H1 (cell line): ENCODE results near the gene OR2D2. TPM values are rescaled to one million over a fixed set of nuclear protein-coding genes. Genes with fewer than 3 reads are reported as not detected.

Experiments
- CTCF ChIA-PET: fragments of 300-600 bp; sonication (Branson Sonifier 250); formaldehyde crosslinking; loops from one replicate; lab custom pipeline; 2021; ENCODE audit not compliant: partially characterized antibody; lab: Charles Lee
- POLR2A ChIA-PET: fragments of 300-600 bp; sonication (Branson Sonifier 250); formaldehyde crosslinking; loops from one replicate; lab custom pipeline; 2021; ENCODE audit warnings: inconsistent platforms; ENCODE audit not compliant: partially characterized antibody; lab: Charles Lee
- DNase-seq, 2 experiments: peaks; one replicate each; pipeline versions ENCODE4 v3.0.0 to v3.0.0-alpha.2; 2010 to 2022; ENCODE audit warnings: low spot score in 2 of 2, low read depth in 1 of 2, mixed read lengths in 1 of 2
- FAIRE-seq: peaks from 2 replicates; lab custom pipeline; 2011; peaks lifted over from hg19 to GRCh38; lab: Jason Lieb, UNC
- H2AFZ ChIP-seq: 2 replicates; pipeline ENCODE4 v1.8.1; 2012; ENCODE audit warnings: low read length, inconsistent platforms
- H2AK5ac ChIP-seq: 2 replicates; pipeline ENCODE4 v1.6.1; 2013; ENCODE audit warnings: low read depth, low read length
- H2BK120ac ChIP-seq: replicated peaks from 2 replicates; pipeline ENCODE3; 2013; ENCODE audit warnings: low read depth, low read length, inconsistent platforms
- H2BK12ac ChIP-seq: 2 replicates; pipeline ENCODE4 v1.6.1; 2013; ENCODE audit warnings: low read depth, low read length
- H2BK15ac ChIP-seq: 2 replicates; pipeline ENCODE4 v1.6.1; 2013; ENCODE audit warnings: low read length
- H2BK20ac ChIP-seq: 2 replicates; pipeline ENCODE4 v1.6.1; 2013; ENCODE audit warnings: low read length
- H2BK5ac ChIP-seq: 2 replicates; pipeline ENCODE4 v1.6.1; 2013; ENCODE audit warnings: low read depth, low read length
- H3K14ac ChIP-seq: 2 replicates; pipeline ENCODE4 v1.6.1; 2013; ENCODE audit warnings: inconsistent platforms; ENCODE audit not compliant: insufficient read length
- H3K18ac ChIP-seq: 2 replicates; pipeline ENCODE4 v1.6.1; 2013; ENCODE audit warnings: low read length; ENCODE audit errors: extremely low read depth
- H3K23ac ChIP-seq: 2 replicates; pipeline ENCODE4 v1.6.1; 2013; ENCODE audit warnings: inconsistent platforms; ENCODE audit not compliant: insufficient read length
- H3K23me2 ChIP-seq: 2 replicates; pipeline ENCODE4 v1.6.1; 2013; ENCODE audit warnings: low read depth, low read length
- H3K27ac ChIP-seq: 2 replicates; pipeline ENCODE4 v1.6.1; 2011; ENCODE audit warnings: low read depth, low read length, inconsistent platforms
- H3K27me3 ChIP-seq, 4 experiments: replicated peaks in 1 of 4; 1 replicate in 1 of 4; 2 replicates in 3 of 4; pipeline versions ENCODE4 v1.6.1 to v1.8.1; 2011 to 2013; ENCODE audit warnings: low read length in 3 of 4, mild to moderate bottlenecking in 3 of 4, inconsistent platforms in 2 of 4, mixed read lengths in 2 of 4, moderate library complexity in 1 of 4; ENCODE audit not compliant: control insufficient read depth in 3 of 4, insufficient read depth in 3 of 4; ENCODE audit errors: extremely low read depth in 1 of 4
- H3K36me3 ChIP-seq, 4 experiments: 2 replicates each; pipeline versions ENCODE4 v1.6.1 to v1.8.1; 2011 to 2013; ENCODE audit warnings: mild to moderate bottlenecking in 4 of 4, low read length in 3 of 4, moderate library complexity in 2 of 4, control low read depth in 1 of 4, inconsistent platforms in 1 of 4; ENCODE audit not compliant: insufficient read depth in 4 of 4, control insufficient read depth in 2 of 4
- H3K4ac ChIP-seq: replicated peaks from 2 replicates; pipeline ENCODE3; 2013; ENCODE audit warnings: low read length, low read depth, mixed read lengths, inconsistent platforms; ENCODE audit not compliant: insufficient read length
- H3K4me1 ChIP-seq, 4 experiments: replicated peaks in 1 of 4; 1 replicate in 1 of 4; 2 replicates in 3 of 4; pipeline versions ENCODE4 v1.6.1 to v1.8.1; 2011 to 2013; ENCODE audit warnings: low read length in 3 of 4, inconsistent platforms in 2 of 4, mixed read lengths in 1 of 4; ENCODE audit not compliant: insufficient read depth in 4 of 4, control insufficient read depth in 3 of 4
- H3K4me2 ChIP-seq, 2 experiments: 2 replicates each; pipeline versions ENCODE4 v1.6.1 to v1.8.1; 2011 to 2013; ENCODE audit warnings: low read depth in 2 of 2, low read length in 2 of 2, control low read depth in 1 of 2, inconsistent platforms in 1 of 2, mild to moderate bottlenecking in 1 of 2; ENCODE audit not compliant: insufficient read depth in 1 of 2
- H3K4me3 ChIP-seq, 4 experiments: fragments of 200-600, 300-600 bp in 1 of 4; sonication (generic), shearing (Covaris generic), sonication (Bioruptor Twin) in 1 of 4; 2 replicates each; pipeline versions ENCODE4 v1.5.1 to v1.8.1; 2011 to 2016; ENCODE audit warnings: low read length in 4 of 4, low read depth in 3 of 4, control low read depth in 2 of 4, inconsistent platforms in 2 of 4, mild to moderate bottlenecking in 2 of 4, mixed read lengths in 1 of 4, moderate library complexity in 1 of 4; ENCODE audit not compliant: insufficient read depth in 2 of 4; ENCODE audit errors: extremely low read depth in 1 of 4
- H3K56ac ChIP-seq: replicated peaks from 2 replicates; pipeline ENCODE3; 2013; ENCODE audit warnings: low read depth, mild to moderate bottlenecking, mixed read lengths, low read length, inconsistent platforms; ENCODE audit not compliant: insufficient read length
- H3K79me1 ChIP-seq: 2 replicates; pipeline ENCODE4 v1.6.1; 2013; ENCODE audit warnings: low read depth, low read length, control low read depth
- H3K79me2 ChIP-seq, 2 experiments: 2 replicates each; pipeline versions ENCODE4 v1.6.1 to v1.8.1; 2012 to 2013; ENCODE audit warnings: low read length in 2 of 2, mild to moderate bottlenecking in 2 of 2, inconsistent platforms in 1 of 2; ENCODE audit not compliant: insufficient read depth in 2 of 2, control insufficient read depth in 1 of 2
- H3K9ac ChIP-seq, 4 experiments: replicated peaks in 1 of 4; 1 replicate in 1 of 4; 2 replicates in 3 of 4; pipeline versions ENCODE4 v1.6.1 to v1.8.1; 2011 to 2013; ENCODE audit warnings: low read depth in 3 of 4, low read length in 3 of 4, control low read depth in 2 of 4, mild to moderate bottlenecking in 2 of 4, moderate library complexity in 2 of 4, inconsistent platforms in 1 of 4; ENCODE audit errors: extremely low read depth in 1 of 4
- H3K9me3 ChIP-seq, 2 experiments: 2 replicates each; pipeline versions ENCODE4 v1.6.1 to v1.8.1; 2012 to 2013; ENCODE audit warnings: mild to moderate bottlenecking in 2 of 2, moderate library complexity in 2 of 2, control low read depth in 1 of 2, inconsistent platforms in 1 of 2, low read depth in 1 of 2, low read length in 1 of 2, mixed read lengths in 1 of 2; ENCODE audit not compliant: insufficient read depth in 2 of 2
- H4K20me1 ChIP-seq, 2 experiments: replicated peaks in 1 of 2; 2 replicates each; pipeline versions ENCODE3 to v1.8.1; 2011 to 2013; ENCODE audit warnings: inconsistent platforms in 2 of 2, low read length in 2 of 2, mild to moderate bottlenecking in 1 of 2; ENCODE audit not compliant: insufficient read depth in 2 of 2, control insufficient read depth in 1 of 2
- H4K5ac ChIP-seq: 2 replicates; pipeline ENCODE4 v1.6.1; 2013; ENCODE audit warnings: low read length, low read depth, mixed read lengths, inconsistent platforms; ENCODE audit not compliant: insufficient read length
- H4K8ac ChIP-seq: 2 replicates; pipeline ENCODE4 v1.8.0; 2013; ENCODE audit warnings: mild to moderate bottlenecking, moderate library complexity, low read length, inconsistent platforms; ENCODE audit not compliant: insufficient read depth; ENCODE audit errors: extremely low read depth
- H4K91ac ChIP-seq: replicated peaks from 2 replicates; pipeline ENCODE3; 2013; ENCODE audit warnings: low read length, mixed read lengths, inconsistent platforms; ENCODE audit not compliant: insufficient read length
- BCL11A ChIP-seq, 2 experiments: IDR thresholded peaks; one replicate each; pipeline ENCODE4 v1.6.1; 2011; ENCODE audit warnings: low read depth in 2 of 2, low read length in 2 of 2, mild to moderate bottlenecking in 2 of 2
- CEBPB ChIP-seq: IDR thresholded peaks from 2 replicates; pipeline ENCODE4 v1.6.1; 2012; ENCODE audit warnings: low read depth, low read length
- CREB1 ChIP-seq: IDR thresholded peaks from 2 replicates; pipeline ENCODE4 v1.6.1; 2012; ENCODE audit warnings: inconsistent platforms
- EP300 ChIP-seq, 2 experiments: IDR thresholded peaks; 1 replicate in 1 of 2; 2 replicates in 1 of 2; pipeline ENCODE4 v1.6.1; 2011 to 2012; ENCODE audit warnings: low read depth in 2 of 2, low read length in 2 of 2, mild to moderate bottlenecking in 2 of 2, borderline replicate concordance in 1 of 2, inconsistent platforms in 1 of 2, moderate library complexity in 1 of 2
- GTF2F1 ChIP-seq: IDR thresholded peaks from 2 replicates; pipeline ENCODE4 v1.6.1; 2012; ENCODE audit warnings: low read depth, low read length, improper control_type of control experiment, borderline replicate concordance
- KDM1A ChIP-seq: fragments of 200-600, 300-600 bp; sonication (generic); IDR thresholded peaks from 2 replicates; pipeline ENCODE4 v1.7.1; 2016; ENCODE audit warnings: mild to moderate bottlenecking, low read length, borderline replicate concordance
- PHF8 ChIP-seq: fragments of 200-600 bp; sonication (generic); conservative IDR thresholded peaks from 2 replicates; pipeline ENCODE4 v1.7.1; 2012; ENCODE audit warnings: low read depth, mild to moderate bottlenecking, inconsistent platforms, low read length, moderate library complexity
- RBBP5 ChIP-seq: IDR thresholded peaks from 2 replicates; pipeline ENCODE4 v1.7.1; 2012; ENCODE audit warnings: low read depth, mild to moderate bottlenecking, inconsistent platforms, low read length, moderate library complexity, borderline replicate concordance
- RFX5 ChIP-seq: IDR thresholded peaks from 2 replicates; pipeline ENCODE4 v1.6.1; 2011; ENCODE audit warnings: low read depth, low read length, improper control_type of control experiment, borderline replicate concordance
- SAP30 ChIP-seq: fragments of 300-600 bp; sonication (generic); IDR thresholded peaks from 2 replicates; pipeline ENCODE4 v1.7.1; 2012; ENCODE audit warnings: low read length, moderate library complexity, mild to moderate bottlenecking, inconsistent platforms; ENCODE audit not compliant: insufficient read depth, insufficient replicate concordance
- WGBS, 2 experiments: shearing (Covaris generic) in 1 of 2; methylation state at CpG; one replicate each; pipeline versions ENCODE4 v1.1.6 to v1.1.7; 2013 to 2015; ENCODE audit warnings: low lambda C conversion rate in 2 of 2, mixed read lengths in 2 of 2, inconsistent platforms in 1 of 2, low coverage in 1 of 2, missing lambda C conversion rate in 1 of 2; ENCODE audit not compliant: insufficient replicate concordance in 2 of 2, insufficient coverage in 1 of 2, insufficient read length in 1 of 2; ENCODE audit errors: extremely low coverage in 1 of 2, missing lambda C conversion rate in 1 of 2; 5-methylcytosine and 5-hydroxymethylcytosine counted together
- polyA plus RNA-seq, 7 experiments: library from polyadenylated mRNA; depleted of rRNA in 3 of 7; stranded (reverse) in 5 of 7; unstranded in 2 of 7; fragments of >200 nt in 5 of 7; fragments of 200-250 nt in 2 of 7; gene quantifications; 1 replicate in 5 of 7; 2 replicates in 1 of 7; 4 replicates in 1 of 7; pipeline versions ENCODE4 v1.2.1 to v1.2.3, GENCODE V29; 2011 to 2013; ENCODE audit warnings: missing spikeins in 2 of 7, mixed read lengths in 2 of 7
- total RNA-seq: library from RNA; stranded (reverse); fragmentation: NEBNext Ultra II Directional; extraction: Animal tissue kit (Norgen Biotek cat#: 25700); gene quantifications from 2 replicates; pipeline ENCODE4 v1.2.1, GENCODE V29; 2021
- TF ChIP-seq, protein P1 (sequence below): IDR thresholded peaks from 2 replicates; pipeline ENCODE4 v1.6.1; 2012; ENCODE audit warnings: inconsistent platforms

OR2D2 gene
- total and polyA plus RNA-seq, 2 of the 8 experiments (the other 6 are each of a cell fraction or from before 2014, with no cell fraction given), result 0.15 TPM; not detected in 1

DNA sequence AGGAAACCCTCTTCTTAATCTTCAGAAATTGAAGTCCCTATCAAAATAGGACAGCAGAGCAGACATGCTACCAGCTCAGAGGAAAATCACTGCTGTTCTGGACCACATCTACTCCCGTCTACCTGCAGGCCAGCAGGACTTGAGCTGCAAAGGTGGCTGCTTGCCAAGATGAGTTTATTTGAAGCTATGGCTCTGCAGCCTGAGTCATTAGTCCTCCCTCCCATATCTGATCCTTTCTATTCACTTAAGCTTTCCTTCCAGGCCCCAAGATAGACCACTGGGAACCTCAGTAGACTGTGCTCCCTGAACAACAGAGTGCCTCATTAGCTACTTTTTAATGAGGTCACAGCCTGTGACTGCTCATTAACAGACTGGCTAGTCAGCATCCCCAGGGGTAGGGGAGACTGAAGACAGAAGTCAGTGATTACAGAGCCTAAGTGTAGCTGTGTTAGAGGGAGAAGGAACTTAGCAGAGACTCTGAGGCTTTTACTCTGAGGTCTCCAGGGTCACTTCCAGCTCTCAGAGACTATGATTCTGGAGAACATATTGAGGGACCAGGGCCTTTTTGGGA, 36.2 kb downstream of the OR2D2 start:
- POLR2A ChIA-PET, result no interaction called here
- no peak overlapping the region for H3K23ac ChIP-seq
- no peak overlapping the region for H2BK120ac ChIP-seq

More for the DNA sequence above, 36.2 kb downstream of the OR2D2 start:
- no peak overlapping the region for H3K4ac ChIP-seq
- no peaks in the 10 kb centered on the region for H4K20me1 ChIP-seq
- DNase-seq, result no peak
- H3K4me2 ChIP-seq, result no peak overlapping the region
- H4K91ac ChIP-seq, result no peak overlapping the region
- H4K8ac ChIP-seq, result no peak overlapping the region
- H3K9ac ChIP-seq, result no peak overlapping the region
- no peaks in the 10 kb centered on the region for H3K36me3 ChIP-seq
- no peak overlapping the region for H2BK5ac ChIP-seq
- no peak overlapping the region for H2BK15ac ChIP-seq
- H2AK5ac ChIP-seq, result no peak overlapping the region
- WGBS, 2 experiments, result 94% methylated on average over 1 of the region's 1 CpG; no CpG with 5 or more reads in 1 of the 2 experiments
- no peaks in the 10 kb centered on the region for H3K4me1 ChIP-seq
- no peak overlapping the region for H2BK12ac ChIP-seq
- H3K4me3 ChIP-seq, result no peak overlapping the region
- no peak for FAIRE-seq
- H3K14ac ChIP-seq, result no peak overlapping the region
- no peak overlapping the region for H2BK20ac ChIP-seq
- no peak overlapping the region for H3K18ac ChIP-seq
- H3K79me1 ChIP-seq, result no peaks in the 10 kb centered on the region
- no peak overlapping the region for H4K5ac ChIP-seq
- no peaks in the 10 kb centered on the region for H3K79me2 ChIP-seq
- H3K27ac ChIP-seq, result no peak overlapping the region
- CTCF ChIA-PET, result interaction anchor here (1.3 to 1.5 kb wide), 3 partner anchors 38 to 100 kb away, joined by 3 to 5 read pairs (median 4); no protein-coding TSS in a partner anchor
- no peaks in the 10 kb centered on the region for H3K27me3 ChIP-seq
- H3K23me2 ChIP-seq, result no peaks in the 10 kb centered on the region
- TF ChIP-seq GTF2F1 (no peak), SAP30 (no peak), CEBPB (no peak), KDM1A (no peak), CREB1 (no peak), BCL11A (IDR thresholded peaks at IDR 0.05; ENCODE audit: low read depth in 2 of 2, low read length in 2 of 2) (no peak), RBBP5 (no peak), PHF8 (no peak), EP300 (IDR thresholded peaks at IDR 0.05; ENCODE audit: borderline replicate concordance in 1 of 2, low read depth in 2 of 2, low read length in 2 of 2) (no peak), RFX5 (no peak)
- TF ChIP-seq, protein P1, sequence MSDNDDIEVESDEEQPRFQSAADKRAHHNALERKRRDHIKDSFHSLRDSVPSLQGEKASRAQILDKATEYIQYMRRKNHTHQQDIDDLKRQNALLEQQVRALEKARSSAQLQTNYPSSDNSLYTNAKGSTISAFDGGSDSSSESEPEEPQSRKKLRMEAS, result no peak
- no peak overlapping the region for H2AFZ ChIP-seq
- 0 out of 4 replicates have a peak, but pooled peaks cover 0 to 3% of the 10 kb centered on the region in 2 experiments for H3K9me3 ChIP-seq
- no peak overlapping the region for H3K56ac ChIP-seq
